HFF-Myc (cell line): ENCODE data around the gene ADAR.

Experiments used
- DNase-seq: peaks from one replicate; pipeline ENCODE4 v3.0.0-alpha.2; 2011; ENCODE audit warnings: low read depth; ENCODE audit errors: extremely low read depth
- H3K4me3 ChIP-seq: replicated peaks from 2 replicates; pipeline ENCODE4 v1.5.1; 2011; ENCODE audit warnings: low read depth, mild to moderate bottlenecking, control low read depth, low read length
- TF ChIP-seq, protein P1 (sequence below): IDR thresholded peaks from 2 replicates; pipeline ENCODE4 v1.5.1; 2012; ENCODE audit warnings: mild to moderate bottlenecking, low read depth, low read length, control low read depth; ENCODE audit errors: missing control alignments

Gene ADAR

DNA sequence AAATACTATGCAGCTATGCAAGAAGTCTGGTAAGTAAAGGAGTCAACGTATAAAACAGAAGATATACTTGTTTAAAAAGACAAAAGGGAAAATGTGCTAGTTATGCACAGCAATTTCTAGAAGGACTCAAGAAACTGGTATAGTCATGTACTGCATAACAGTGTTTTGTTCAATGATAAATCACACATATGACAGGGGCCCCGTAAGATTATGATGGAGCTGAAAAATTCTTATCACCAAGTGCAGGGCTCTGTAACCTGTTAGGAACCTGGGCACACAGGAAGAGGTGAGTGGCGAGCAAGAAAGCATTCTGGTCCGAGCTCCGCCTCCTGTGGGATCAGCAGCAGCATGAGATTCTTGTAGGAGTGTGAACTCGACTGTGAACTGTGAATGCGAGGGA is 13.2 kb downstream of the ADAR start:
- DNase-seq: no peak
- H3K4me3 ChIP-seq: no peak overlapping the region
- TF ChIP-seq, protein P1, sequence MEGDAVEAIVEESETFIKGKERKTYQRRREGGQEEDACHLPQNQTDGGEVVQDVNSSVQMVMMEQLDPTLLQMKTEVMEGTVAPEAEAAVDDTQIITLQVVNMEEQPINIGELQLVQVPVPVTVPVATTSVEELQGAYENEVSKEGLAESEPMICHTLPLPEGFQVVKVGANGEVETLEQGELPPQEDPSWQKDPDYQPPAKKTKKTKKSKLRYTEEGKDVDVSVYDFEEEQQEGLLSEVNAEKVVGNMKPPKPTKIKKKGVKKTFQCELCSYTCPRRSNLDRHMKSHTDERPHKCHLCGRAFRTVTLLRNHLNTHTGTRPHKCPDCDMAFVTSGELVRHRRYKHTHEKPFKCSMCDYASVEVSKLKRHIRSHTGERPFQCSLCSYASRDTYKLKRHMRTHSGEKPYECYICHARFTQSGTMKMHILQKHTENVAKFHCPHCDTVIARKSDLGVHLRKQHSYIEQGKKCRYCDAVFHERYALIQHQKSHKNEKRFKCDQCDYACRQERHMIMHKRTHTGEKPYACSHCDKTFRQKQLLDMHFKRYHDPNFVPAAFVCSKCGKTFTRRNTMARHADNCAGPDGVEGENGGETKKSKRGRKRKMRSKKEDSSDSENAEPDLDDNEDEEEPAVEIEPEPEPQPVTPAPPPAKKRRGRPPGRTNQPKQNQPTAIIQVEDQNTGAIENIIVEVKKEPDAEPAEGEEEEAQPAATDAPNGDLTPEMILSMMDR: no peak

DNA sequence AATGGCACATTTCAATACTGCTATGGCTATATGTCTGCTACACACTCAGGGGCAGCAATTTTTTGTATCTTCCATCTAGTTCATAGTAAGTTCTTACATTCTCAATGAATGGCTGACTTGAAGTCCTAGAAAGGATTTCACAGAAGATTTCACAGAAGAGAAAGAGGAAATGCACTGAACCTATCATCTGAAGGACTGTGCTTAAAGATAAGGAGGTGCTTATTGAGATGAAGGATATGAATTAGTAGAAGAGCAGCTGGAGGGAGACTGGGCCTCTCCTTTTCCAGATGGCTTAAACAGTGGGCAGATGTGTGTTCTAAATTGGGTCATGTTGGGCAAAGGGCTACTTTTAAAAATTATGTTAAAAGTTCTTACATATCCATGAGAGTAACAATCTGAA is 14.6 kb downstream of the ADAR start:
- DNase-seq: no peak
- H3K4me3 ChIP-seq: no peak overlapping the region
- TF ChIP-seq, protein P1: no peak

DNA sequence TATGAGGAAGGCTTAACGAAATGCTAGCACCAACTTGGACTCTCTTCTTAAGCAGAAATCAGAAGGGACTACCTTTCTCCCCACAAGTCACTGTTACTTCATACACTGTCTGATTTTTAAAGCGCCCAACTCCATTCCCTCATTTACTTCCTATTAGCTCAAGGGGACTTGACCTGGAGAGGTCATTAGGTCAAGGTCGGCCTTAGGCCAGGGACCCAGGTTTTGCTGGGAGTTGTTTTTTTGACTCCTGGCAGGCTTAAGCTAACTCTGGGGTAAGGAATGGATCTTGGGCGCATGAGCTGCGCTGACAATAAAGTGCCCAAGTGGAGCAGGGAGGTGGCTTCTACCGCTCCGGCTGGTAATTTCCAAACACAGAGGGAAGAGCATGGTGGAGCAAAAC is 16.8 kb downstream of the ADAR start:
- TF ChIP-seq, protein P1: no peak
- no peak for DNase-seq
- H3K4me3 ChIP-seq: no peak overlapping the region

DNA sequence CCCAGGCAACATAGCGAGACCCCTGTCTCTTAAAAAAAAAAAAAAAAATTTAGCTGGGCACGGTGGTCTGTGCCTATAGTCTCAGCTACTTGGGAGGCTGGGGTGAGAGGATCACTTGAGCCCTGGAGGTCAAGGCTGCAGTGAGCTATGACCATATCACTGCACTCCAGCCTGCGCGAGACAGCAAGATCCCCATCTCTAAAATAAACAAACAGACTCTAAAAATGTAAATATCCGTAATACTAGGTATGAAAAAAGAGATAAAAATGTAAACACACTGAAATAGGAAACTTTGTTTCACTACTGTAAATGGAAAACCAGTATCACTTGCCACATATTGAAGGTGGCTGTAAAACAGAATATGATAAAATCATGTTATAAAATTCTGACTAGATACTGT is 17.2 kb downstream of the ADAR start:
- H3K4me3 ChIP-seq: no peak overlapping the region
- TF ChIP-seq, protein P1: no peak
- DNase-seq: no peak

DNA sequence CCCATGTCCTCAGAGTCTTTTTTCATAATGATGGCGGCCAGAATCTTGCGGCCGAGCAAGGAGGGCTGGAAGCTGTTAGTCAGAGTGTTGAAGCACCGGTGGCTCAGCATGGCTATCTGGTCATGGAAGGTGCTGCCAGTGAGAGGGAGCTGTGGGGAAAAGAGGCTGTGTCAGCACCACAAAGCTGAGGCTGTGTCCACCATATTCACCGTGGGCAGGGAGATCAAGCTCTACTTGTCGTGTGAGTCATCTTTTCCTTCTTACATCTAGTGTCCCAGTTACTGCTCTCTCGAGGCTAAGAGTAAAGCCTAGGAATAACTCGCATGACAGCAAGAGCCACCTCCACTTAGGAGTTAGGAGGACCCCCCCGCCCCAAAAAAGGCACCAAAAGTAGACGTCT is 18.2 kb downstream of the ADAR start:
- no peak for DNase-seq
- TF ChIP-seq, protein P1: no peak
- H3K4me3 ChIP-seq: no peak overlapping the region

DNA sequence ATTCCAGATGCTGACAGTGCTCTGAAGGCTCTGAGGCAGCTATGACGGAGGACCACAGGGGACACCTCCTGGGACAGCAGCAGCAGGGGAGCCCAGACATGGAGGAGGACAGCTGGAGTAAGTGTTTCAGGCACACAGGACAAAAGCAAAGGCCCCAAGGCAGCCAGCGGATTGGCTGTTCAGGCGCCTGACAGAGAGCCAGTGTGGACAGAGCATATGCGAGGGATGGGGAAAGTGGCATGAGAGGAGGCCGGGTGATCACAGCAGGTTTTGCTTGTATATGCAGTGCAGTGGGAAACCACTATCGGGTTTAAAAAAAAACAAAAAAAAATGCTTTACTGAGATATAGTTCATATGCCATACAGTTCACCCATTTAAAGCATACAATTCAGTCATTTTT is 21.3 kb downstream of the ADAR start:
- no peak for DNase-seq
- no peak overlapping the region for H3K4me3 ChIP-seq
- TF ChIP-seq, protein P1: no peak

DNA sequence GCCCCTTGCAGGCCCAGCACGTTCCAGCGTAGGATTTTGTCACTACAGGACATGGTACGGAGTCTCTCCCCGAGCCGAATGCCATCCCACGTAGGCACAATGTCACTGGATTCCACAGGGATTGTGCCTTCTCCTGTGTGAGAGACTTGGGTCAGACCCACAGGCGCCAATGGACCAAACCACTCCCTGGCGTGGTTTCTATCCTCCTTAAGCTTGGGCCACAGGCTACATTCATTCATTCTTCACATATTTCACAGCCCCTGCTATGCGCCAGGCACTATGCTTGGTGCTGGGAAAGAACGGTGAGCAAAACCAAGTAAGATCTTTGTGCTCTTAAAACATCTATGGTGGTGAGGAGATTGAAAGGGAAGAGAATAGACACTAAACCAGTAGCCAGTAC is 21.8 kb downstream of the ADAR start:
- DNase-seq: no peak
- no peak overlapping the region for H3K4me3 ChIP-seq
- TF ChIP-seq, protein P1: no peak
